ENCODE measurements around the gene CERS6. TPM values are rescaled to one million over a fixed set of nuclear protein-coding genes. Genes with fewer than 3 reads are reported as not detected.

Gene CERS6
- total RNA-seq, 1 experiment from 2014 or later: 8.3 TPM

- Histone ChIP-seq H3K27me3 (ENCODE audit: insufficient read depth, low read depth) (no peaks in the 10 kb centered on the region), H3F3A (ENCODE audit: insufficient read depth, low read depth) (no peaks in the 10 kb centered on the region), H2AFZ (no peak overlapping the region), H3K9me3 (ENCODE audit: insufficient read depth, low read depth) (no peaks in the 10 kb centered on the region), H3K4me1 (replicated peaks; ENCODE audit: insufficient read depth) (no peaks in the 10 kb centered on the region), H3K36me3 (ENCODE audit: low read depth) (no peaks in the 10 kb centered on the region), H3K27ac (no peak overlapping the region), H3K4me3 (no peak overlapping the region), H3K4me2 (no peak overlapping the region), H3K79me2 (ENCODE audit: low read depth) (no peaks in the 10 kb centered on the region), H3K9me2 (ENCODE audit: insufficient read depth) (no peaks in the 10 kb centered on the region), H4K20me1 (ENCODE audit: insufficient read depth) (no peaks in the 10 kb centered on the region)
- ChIA-PET CTCF (no interaction called here), POLR2A (ENCODE audit: unreplicated experiment) (no interaction called here)
- intact Hi-C loops (cut with micrococcal nuclease; ENCODE audit: unreplicated experiment): no loop called here
- no peak for DNase-seq
- no TSS peak for BruUV-seq (replicated peaks)
- TF ChIP-seq EZH2 (IDR thresholded peaks at IDR 0.05; ENCODE audit: low read depth) (no peak), CTCF (conservative IDR thresholded peaks at IDR 0.05) (no peak)
Measured at GRCh38 chr2:168690381-168690885, 234.4 kb downstream of the CERS6 start.

- Histone ChIP-seq H3K36me3 (ENCODE audit: low read depth) (no peaks in the 10 kb centered on the region), H3K9me2 (ENCODE audit: insufficient read depth) (no peaks in the 10 kb centered on the region), H3K27ac (no peak overlapping the region), H2AFZ (no peak overlapping the region), H3K9me3 (ENCODE audit: insufficient read depth, low read depth) (no peaks in the 10 kb centered on the region), H4K20me1 (ENCODE audit: insufficient read depth) (no peaks in the 10 kb centered on the region), H3K4me3 (no peak overlapping the region), H3K27me3 (ENCODE audit: insufficient read depth, low read depth) (no peaks in the 10 kb centered on the region), H3K4me1 (replicated peaks; ENCODE audit: insufficient read depth) (no peaks in the 10 kb centered on the region), H3F3A (ENCODE audit: insufficient read depth, low read depth) (no peaks in the 10 kb centered on the region), H3K4me2 (no peak overlapping the region), H3K79me2 (ENCODE audit: low read depth) (no peaks in the 10 kb centered on the region)
- DNase-seq: no peak
- TF ChIP-seq EZH2 (IDR thresholded peaks at IDR 0.05; ENCODE audit: low read depth): no peak
- ChIA-PET POLR2A (ENCODE audit: unreplicated experiment) (no interaction called here), CTCF (no interaction called here)
- intact Hi-C loops (cut with micrococcal nuclease; ENCODE audit: unreplicated experiment): no loop called here
- no TSS peak for BruUV-seq (replicated peaks)
Measured at GRCh38 chr2:168691221-168691620, 235.1 kb downstream of the CERS6 start.

- H4K20me1 ChIP-seq (ENCODE audit: insufficient read depth): no peaks in the 10 kb centered on the region
- ChIA-PET CTCF (no interaction called here), POLR2A (ENCODE audit: unreplicated experiment) (no interaction called here)
- no peaks in the 10 kb centered on the region for H3K36me3 ChIP-seq (ENCODE audit: low read depth)
- intact Hi-C loops (cut with micrococcal nuclease; ENCODE audit: unreplicated experiment): no loop called here
- no peak overlapping the region for H3K27ac ChIP-seq
- H3K9me3 ChIP-seq (ENCODE audit: insufficient read depth, low read depth): no peaks in the 10 kb centered on the region
- BruUV-seq (replicated peaks): no TSS peak
- no peak overlapping the region for H3K4me2 ChIP-seq
- no peak for DNase-seq
- TF ChIP-seq CTCF (conservative IDR thresholded peaks at IDR 0.05) (no peak), EZH2 (IDR thresholded peaks at IDR 0.05; ENCODE audit: low read depth) (no peak)
- no peaks in the 10 kb centered on the region for H3F3A ChIP-seq (ENCODE audit: insufficient read depth, low read depth)
- no peaks in the 10 kb centered on the region for H3K27me3 ChIP-seq (ENCODE audit: insufficient read depth, low read depth)
- H3K4me3 ChIP-seq: no peak overlapping the region
- H2AFZ ChIP-seq: no peak overlapping the region
- no peaks in the 10 kb centered on the region for H3K4me1 ChIP-seq (replicated peaks; ENCODE audit: insufficient read depth)
- no peaks in the 10 kb centered on the region for H3K79me2 ChIP-seq (ENCODE audit: low read depth)
- H3K9me2 ChIP-seq (ENCODE audit: insufficient read depth): no peaks in the 10 kb centered on the region
Measured at GRCh38 chr2:168692132-168692744, 236.2 kb downstream of the CERS6 start.

GRCh38 chr2:168694173-168694572 is 238.1 kb downstream of the CERS6 start:
- Histone ChIP-seq H3K79me2 (ENCODE audit: low read depth) (no peaks in the 10 kb centered on the region), H3K27me3 (ENCODE audit: insufficient read depth, low read depth) (no peaks in the 10 kb centered on the region), H3K4me1 (replicated peaks; ENCODE audit: insufficient read depth) (no peaks in the 10 kb centered on the region), H3F3A (ENCODE audit: insufficient read depth, low read depth) (no peaks in the 10 kb centered on the region), H3K9me2 (ENCODE audit: insufficient read depth) (no peaks in the 10 kb centered on the region), H3K27ac (no peak overlapping the region), H3K4me2 (no peak overlapping the region), H2AFZ (no peak overlapping the region), H3K9me3 (ENCODE audit: insufficient read depth, low read depth) (no peaks in the 10 kb centered on the region), H4K20me1 (ENCODE audit: insufficient read depth) (no peaks in the 10 kb centered on the region), H3K4me3 (no peak overlapping the region), H3K36me3 (ENCODE audit: low read depth) (no peaks in the 10 kb centered on the region)
- intact Hi-C loops (cut with micrococcal nuclease; ENCODE audit: unreplicated experiment): no loop called here
- ChIA-PET CTCF (no interaction called here), POLR2A (ENCODE audit: unreplicated experiment) (no interaction called here)
- TF ChIP-seq CTCF (conservative IDR thresholded peaks at IDR 0.05) (no peak), EZH2 (IDR thresholded peaks at IDR 0.05; ENCODE audit: low read depth) (no peak)
- DNase-seq: no peak
- no TSS peak for BruUV-seq (replicated peaks)
